GM19035 (cell line): Measurements from ENCODE around the gene ANKRD10.

ENCODE experiments used
- ATAC-seq: cut with Tn5 transposase; IDR thresholded peaks from one replicate; pipeline ENCODE4 v1.9.1; 2021; ENCODE audit not compliant: unreplicated experiment

Gene ANKRD10

GRCh38 chr13:110831437-110832204 lies 83.2 kb downstream of the ANKRD10 start:
- ATAC-seq = no peak

DNA sequence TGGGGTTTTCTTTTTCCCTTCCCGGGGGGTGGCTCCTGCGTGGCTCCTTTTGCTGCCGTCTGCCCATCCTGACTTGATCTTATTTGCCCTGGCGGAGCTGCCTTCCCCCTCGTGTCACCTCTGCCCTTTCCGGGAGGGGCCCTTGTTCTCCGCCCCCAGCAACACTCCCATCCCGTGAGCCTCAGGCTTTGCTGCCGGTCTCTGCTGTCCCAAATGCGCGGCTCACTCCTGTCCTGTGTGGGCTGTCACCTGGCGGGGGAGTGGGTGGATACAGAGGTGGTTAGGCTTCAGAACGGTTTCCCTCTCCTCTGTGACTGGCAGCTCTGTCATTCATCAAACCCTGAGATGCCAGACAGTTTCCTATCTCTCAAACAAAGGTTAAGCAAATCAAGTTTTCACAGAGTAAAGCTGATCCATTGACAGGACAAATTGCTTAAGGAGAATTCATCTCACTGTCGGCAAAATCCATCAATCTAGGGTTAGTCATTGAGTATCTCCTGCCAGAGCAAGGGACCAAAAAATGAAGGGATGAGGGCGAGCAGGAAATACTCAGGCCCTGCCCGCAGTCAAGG lies 84.0 kb downstream of the ANKRD10 start:
- ATAC-seq = no peak

DNA sequence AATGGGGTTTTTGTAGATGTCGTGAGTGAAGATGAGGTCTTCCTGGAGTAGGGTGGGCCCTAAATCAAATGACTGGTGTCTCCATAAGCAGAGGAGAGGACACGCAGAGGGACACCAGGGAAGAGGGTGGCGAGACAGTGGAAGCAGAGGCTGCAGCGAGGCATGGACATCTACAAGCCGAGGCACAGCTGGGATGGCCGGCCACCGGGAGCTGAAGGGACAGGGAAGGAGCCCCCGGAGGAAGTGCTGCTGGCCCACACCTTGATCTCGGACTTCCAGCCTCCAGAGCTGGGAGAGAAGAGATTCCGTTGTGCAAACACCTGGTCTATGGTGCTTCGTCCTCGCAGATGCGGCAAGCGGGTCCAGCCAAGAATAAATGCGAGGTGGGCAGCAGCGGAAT lies 84.5 kb downstream of the ANKRD10 start:
- ATAC-seq = no peak

DNA sequence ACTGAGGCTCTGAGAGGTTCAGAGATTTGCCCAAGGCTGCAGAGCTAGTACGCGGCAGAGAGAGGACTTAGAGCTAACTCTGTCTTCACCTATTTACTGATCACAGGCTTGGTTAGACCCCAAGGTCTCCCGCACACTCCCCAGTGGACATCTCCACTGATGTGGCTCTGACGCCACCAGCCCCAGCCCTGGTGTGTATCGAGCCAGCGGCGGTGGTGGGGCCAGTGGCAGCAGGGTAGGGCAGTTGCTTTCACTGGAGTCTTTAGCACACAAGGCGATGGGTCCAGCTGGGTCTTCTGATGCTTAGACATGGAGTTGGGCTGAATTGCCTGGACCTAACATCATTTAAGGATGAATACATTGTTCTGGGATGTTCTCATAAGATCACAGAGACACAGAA lies 85.4 kb downstream of the ANKRD10 start:
- no peak for ATAC-seq

GRCh38 chr13:110828705-110829104 lies 86.2 kb downstream of the ANKRD10 start:
- ATAC-seq = no peak
